ENCODE results near the gene TPRA1. TPM values are rescaled to one million over a fixed set of nuclear protein-coding genes. Genes with fewer than 3 reads are reported as not detected.

The TPRA1 gene
- total and polyA plus RNA-seq, 8 donors: 10.1 to 46.4 (median 19.6) TPM

- H3K27me3 ChIP-seq: peaks cover 0 to 20% (median 0%) of the 10 kb centered on the region in 3 donors
- intact Hi-C loops (cut with DNase I; ENCODE audit: low total_unique reads): no loop called here
- H3K9me3 ChIP-seq: no peaks in the 10 kb centered on the region
- peaks cover 13 to 22% (median 15%) of the 10 kb centered on the region in 4 donors for H3K4me1 ChIP-seq
- TF ChIP-seq POLR2AphosphoS5 (IDR thresholded peaks at IDR 0.05): no peak
- no peak for TF ChIP-seq CTCF (IDR thresholded peaks at IDR 0.05)
- no peak for TF ChIP-seq POLR2A (IDR thresholded peaks at IDR 0.05)
- TF ChIP-seq EP300 (IDR thresholded peaks at IDR 0.05): no peak
- no peaks in the 10 kb centered on the region for H3K36me3 ChIP-seq
- DNase-seq: no peak
- 70 to 76% (median 74%) methylated on average over 4 of the region's 4 CpGs for WGBS, 5 donors
- H3K27ac ChIP-seq: no peak overlapping the region
- H3K4me3 ChIP-seq: peak overlapping the region in 1 of 4 donors; percentile 75
Observed at GRCh38 chr3:127628426-127628787, 37.9 kb upstream of the TPRA1 start.

GRCh38 chr3:127625821-127626220 lies 35.3 kb upstream of the TPRA1 start:
- WGBS, 5 donors: 42 to 53% (median 49%) methylated on average over 2 of the region's 2 CpGs
- H3K27ac ChIP-seq: no peak overlapping the region
- no peak for TF ChIP-seq EP300 (IDR thresholded peaks at IDR 0.05)
- TF ChIP-seq POLR2AphosphoS5 (IDR thresholded peaks at IDR 0.05): no peak
- no peak for TF ChIP-seq POLR2A (IDR thresholded peaks at IDR 0.05)
- TF ChIP-seq CTCF (IDR thresholded peaks at IDR 0.05): no peak
- H3K4me1 ChIP-seq: peaks cover 13 to 21% (median 15%) of the 10 kb centered on the region in 4 donors
- DNase-seq: no peak
- no peaks in the 10 kb centered on the region for H3K9me3 ChIP-seq
- H3K36me3 ChIP-seq: peaks cover 11 to 18% (median 16%) of the 10 kb centered on the region in 4 donors
- intact Hi-C loops (cut with DNase I; ENCODE audit: low total_unique reads): no loop called here
- H3K4me3 ChIP-seq: no peak overlapping the region
- H3K27me3 ChIP-seq: peaks cover 0 to 20% (median 0%) of the 10 kb centered on the region in 3 donors

GRCh38 chr3:127624063-127624462 lies 33.5 kb upstream of the TPRA1 start:
- intact Hi-C loops (cut with DNase I; ENCODE audit: low total_unique reads): no loop called here
- 75 to 91% (median 87%) methylated on average over 5 of the region's 5 CpGs for WGBS, 5 donors

GRCh38 chr3:127622772-127623576 lies 32.4 kb upstream of the TPRA1 start:
- H3K4me3 ChIP-seq: no peak overlapping the region
- no peaks in the 10 kb centered on the region for H3K27me3 ChIP-seq
- peaks cover 13 to 43% (median 40%) of the 10 kb centered on the region in 4 donors for H3K36me3 ChIP-seq
- no peak overlapping the region for H3K27ac ChIP-seq
- H3K9me3 ChIP-seq: no peaks in the 10 kb centered on the region
- H3K4me1 ChIP-seq: no peaks in the 10 kb centered on the region
- intact Hi-C loops (cut with DNase I; ENCODE audit: low total_unique reads): no loop called here
- DNase-seq: no peak
- 90 to 96% (median 93%) methylated on average over 8 of the region's 8 CpGs for WGBS, 5 donors
- TF ChIP-seq CTCF (IDR thresholded peaks at IDR 0.05): no peak
- no peak for TF ChIP-seq POLR2A (IDR thresholded peaks at IDR 0.05)
- TF ChIP-seq EP300 (IDR thresholded peaks at IDR 0.05): no peak
- no peak for TF ChIP-seq POLR2AphosphoS5 (IDR thresholded peaks at IDR 0.05)

More at GRCh38 chr3:127624063-127624462, 33.5 kb upstream of the TPRA1 start:
- DNase-seq: no peak
- H3K9me3 ChIP-seq: no peaks in the 10 kb centered on the region
- TF ChIP-seq CTCF (IDR thresholded peaks at IDR 0.05) (no peak), POLR2A (IDR thresholded peaks at IDR 0.05) (no peak), POLR2AphosphoS5 (IDR thresholded peaks at IDR 0.05) (no peak), EP300 (IDR thresholded peaks at IDR 0.05) (no peak)
- no peak overlapping the region for H3K27ac ChIP-seq
- peaks cover 0 to 4% (median 0%) of the 10 kb centered on the region in 3 donors for H3K27me3 ChIP-seq
- H3K4me1 ChIP-seq: peaks cover 0 to 6% (median 0%) of the 10 kb centered on the region in 4 donors
- H3K36me3 ChIP-seq: peaks cover 13 to 32% (median 29%) of the 10 kb centered on the region in 4 donors
- H3K4me3 ChIP-seq: no peak overlapping the region
